Effector CD8-positive, alpha-beta T cell (primary cell): ENCODE data around the gene MUC21.

Experiments
- DNase-seq: peaks from one replicate; lab custom pipeline; 2025; lab: John Stamatoyannopoulos, UW
- total RNA-seq, 4 experiments: gene quantifications; one replicate each; lab custom pipeline; 2026; lab: John Stamatoyannopoulos, UW

MUC21 gene
- 0 reads per million in 4 experiments for total RNA-seq

- no peak for DNase-seq
Observed at GRCh38 chr6:30983439-30983838, at the start of gene MUC21. MUC21 (plus strand) TSS chr6:30983718; CDS start chr6:30983959, 241 bp downstream.

- no peak for DNase-seq
Observed at GRCh38 chr6:30935018-30935417, 48.5 kb upstream of the MUC21 start.

GRCh38 chr6:30937265-30937664 is 46.3 kb upstream of the MUC21 start:
- no peak for DNase-seq

GRCh38 chr6:30938730-30939129 is 44.8 kb upstream of the MUC21 start:
- no peak for DNase-seq

GRCh38 chr6:30939473-30939872 is 44.0 kb upstream of the MUC21 start:
- no peak for DNase-seq

GRCh38 chr6:30940361-30940986 is 43.0 kb upstream of the MUC21 start, which contains the start of gene MUCL3:
MUCL3 (plus strand) TSS chr6:30940973; CDS start chr6:30941000, 27 bp downstream.
- DNase-seq: no peak

GRCh38 chr6:30942338-30943060 is 41.0 kb upstream of the MUC21 start:
- DNase-seq: no peak

- no peak for DNase-seq
Observed at GRCh38 chr6:30944051-30944450, 39.5 kb upstream of the MUC21 start.

GRCh38 chr6:30945281-30945680 is 38.2 kb upstream of the MUC21 start:
- DNase-seq: no peak

GRCh38 chr6:30947231-30947630 is 36.3 kb upstream of the MUC21 start:
- DNase-seq: no peak

GRCh38 chr6:30948811-30949210 is 34.7 kb upstream of the MUC21 start:
- no peak for DNase-seq

GRCh38 chr6:30951907-30952469 is 31.5 kb upstream of the MUC21 start:
- no peak for DNase-seq

- DNase-seq: no peak
Observed at GRCh38 chr6:30954631-30955366, 28.7 kb upstream of the MUC21 start.

- DNase-seq: peak; percentile 51
Observed at GRCh38 chr6:30955367-30956042, 28.0 kb upstream of the MUC21 start.

- no peak for DNase-seq
Observed at GRCh38 chr6:30957716-30958115, 25.8 kb upstream of the MUC21 start.

GRCh38 chr6:30960907-30961673 is 22.4 kb upstream of the MUC21 start:
- no peak for DNase-seq

- DNase-seq: no peak
Observed at GRCh38 chr6:30962716-30963115, 20.8 kb upstream of the MUC21 start.

- no peak for DNase-seq
Observed at GRCh38 chr6:30963641-30964040, 19.9 kb upstream of the MUC21 start.

- DNase-seq: no peak
Observed at GRCh38 chr6:30964075-30964474, 19.4 kb upstream of the MUC21 start.

- no peak for DNase-seq
Observed at GRCh38 chr6:30965140-30965601, 18.3 kb upstream of the MUC21 start.

- no peak for DNase-seq
Observed at GRCh38 chr6:30966154-30966553, 17.4 kb upstream of the MUC21 start.
